A673 (cell line): ENCODE measurements around the gene LRRC15.

Experiments
- EZH2 ChIP-seq: fragments of 200-600 bp; sonication (generic); IDR thresholded peaks from 2 replicates; pipeline ENCODE4 v1.6.1; 2017; ENCODE audit warnings: borderline replicate concordance, low read depth, mild to moderate bottlenecking, mixed read lengths, antibody characterized with exemption, low read length; ENCODE audit not compliant: poor library complexity, severe bottlenecking
- TF ChIP-seq, protein P1 (sequence below): fragments of 300-800, 200-600 bp; sonication (generic); conservative IDR thresholded peaks from 2 replicates; pipeline ENCODE4 v1.5.1; 2017; ENCODE audit warnings: low read depth, mild to moderate bottlenecking, antibody characterized with exemption, low read length, moderate library complexity, mixed read lengths

DNA sequence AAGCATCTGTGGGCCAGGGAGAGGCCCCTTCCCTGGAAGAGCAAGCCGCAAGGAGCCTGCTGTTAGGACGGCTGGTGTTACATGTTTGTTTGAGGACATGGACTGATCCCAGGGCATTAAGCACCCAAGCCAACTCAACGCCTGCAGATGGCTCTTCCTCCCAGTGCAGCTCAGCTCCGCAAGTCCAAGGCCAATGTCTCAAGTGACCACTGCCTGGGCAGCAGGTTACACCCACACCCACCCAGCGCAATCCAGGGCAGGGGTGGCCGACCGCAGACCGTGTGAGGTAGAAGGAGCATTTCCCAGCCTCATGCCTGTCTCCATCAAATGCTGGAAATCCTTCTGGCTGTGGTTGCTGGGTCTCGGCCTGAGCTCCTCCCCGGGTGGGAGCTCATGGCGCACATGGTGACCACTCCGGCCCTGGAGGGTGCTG lies 15.0 kb upstream of the LRRC15 start:
- TF ChIP-seq, protein P1, sequence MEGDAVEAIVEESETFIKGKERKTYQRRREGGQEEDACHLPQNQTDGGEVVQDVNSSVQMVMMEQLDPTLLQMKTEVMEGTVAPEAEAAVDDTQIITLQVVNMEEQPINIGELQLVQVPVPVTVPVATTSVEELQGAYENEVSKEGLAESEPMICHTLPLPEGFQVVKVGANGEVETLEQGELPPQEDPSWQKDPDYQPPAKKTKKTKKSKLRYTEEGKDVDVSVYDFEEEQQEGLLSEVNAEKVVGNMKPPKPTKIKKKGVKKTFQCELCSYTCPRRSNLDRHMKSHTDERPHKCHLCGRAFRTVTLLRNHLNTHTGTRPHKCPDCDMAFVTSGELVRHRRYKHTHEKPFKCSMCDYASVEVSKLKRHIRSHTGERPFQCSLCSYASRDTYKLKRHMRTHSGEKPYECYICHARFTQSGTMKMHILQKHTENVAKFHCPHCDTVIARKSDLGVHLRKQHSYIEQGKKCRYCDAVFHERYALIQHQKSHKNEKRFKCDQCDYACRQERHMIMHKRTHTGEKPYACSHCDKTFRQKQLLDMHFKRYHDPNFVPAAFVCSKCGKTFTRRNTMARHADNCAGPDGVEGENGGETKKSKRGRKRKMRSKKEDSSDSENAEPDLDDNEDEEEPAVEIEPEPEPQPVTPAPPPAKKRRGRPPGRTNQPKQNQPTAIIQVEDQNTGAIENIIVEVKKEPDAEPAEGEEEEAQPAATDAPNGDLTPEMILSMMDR: no peak
- no peak for TF ChIP-seq EZH2
